Raji (cell line): ENCODE measurements around the gene C16orf86.

Experiments used
- POLR2A ChIP-seq: IDR thresholded peaks from 2 replicates; pipeline ENCODE4 v1.6.1; 2011; ENCODE audit warnings: low read depth, low read length, control low read depth; ENCODE audit not compliant: insufficient read depth

C16orf86 gene

GRCh38 chr16:67661101-67661761 lies 5.4 kb upstream of the C16orf86 start:
- TF ChIP-seq POLR2A = no peak

GRCh38 chr16:67661886-67662652 lies 4.5 kb upstream of the C16orf86 start:
- no peak for TF ChIP-seq POLR2A

- TF ChIP-seq POLR2A = no peak
Observed at GRCh38 chr16:67662653-67663010, 4.0 kb upstream of the C16orf86 start.

GRCh38 chr16:67663151-67663876 lies 3.3 kb upstream of the C16orf86 start:
- no peak for TF ChIP-seq POLR2A

- no peak for TF ChIP-seq POLR2A
Observed at GRCh38 chr16:67663877-67664222, 2.8 kb upstream of the C16orf86 start.

- TF ChIP-seq POLR2A = no peak
Observed at GRCh38 chr16:67664258-67664657, 2.4 kb upstream of the C16orf86 start.

GRCh38 chr16:67664871-67665270 lies 1.7 kb upstream of the C16orf86 start:
- no peak for TF ChIP-seq POLR2A

- no peak for TF ChIP-seq POLR2A
Observed at GRCh38 chr16:67665598-67665997, 1.0 kb upstream of the C16orf86 start.

GRCh38 chr16:67666032-67666551 lies 522 bp upstream of the C16orf86 start:
- TF ChIP-seq POLR2A = no peak; the same call in 1 of the 2 replicates

GRCh38 chr16:67667453-67667816 lies 821 bp downstream of the C16orf86 start:
- TF ChIP-seq POLR2A = no peak

GRCh38 chr16:67667817-67668494 lies 1.3 kb downstream of the C16orf86 start:
- TF ChIP-seq POLR2A = no peak

- TF ChIP-seq POLR2A = no peak
Observed at GRCh38 chr16:67668495-67669157, 2.0 kb downstream of the C16orf86 start.

GRCh38 chr16:67669499-67670101 lies 3.0 kb downstream of the C16orf86 start:
- TF ChIP-seq POLR2A = no peak

GRCh38 chr16:67672306-67672705 lies 5.7 kb downstream of the C16orf86 start:
- no peak for TF ChIP-seq POLR2A
